Mononuclear cell (primary cell): ENCODE data around the gene PARP8. TPM values are rescaled to one million over a fixed set of nuclear protein-coding genes. Genes with fewer than 3 reads are reported as not detected.

ENCODE experiments used
- H3K27me3 ChIP-seq: 2 replicates; pipeline ENCODE4 v1.6.0; 2011; ENCODE audit warnings: low read length, control low read depth; ENCODE audit not compliant: insufficient read depth
- H3K4me1 ChIP-seq: 2 replicates; pipeline ENCODE4 v1.5.1; 2011; ENCODE audit warnings: mild to moderate bottlenecking, low read length, control low read depth; ENCODE audit not compliant: insufficient read depth
- H3K4me3 ChIP-seq: 2 replicates; pipeline ENCODE4 v1.5.1; 2011; ENCODE audit warnings: mild to moderate bottlenecking, low read length, moderate library complexity
- H3K9me3 ChIP-seq: 2 replicates; pipeline ENCODE4 v1.5.1; 2011; ENCODE audit warnings: low read depth, mild to moderate bottlenecking, control low read depth, low read length
- total RNA-seq: library from RNA; depleted of rRNA; stranded (reverse); fragments of >200 nt; gene quantifications from one replicate; pipeline ENCODE4 v1.2.3, GENCODE V29; 2012

Gene PARP8
- total RNA-seq, 1 donor = 201 TPM

DNA sequence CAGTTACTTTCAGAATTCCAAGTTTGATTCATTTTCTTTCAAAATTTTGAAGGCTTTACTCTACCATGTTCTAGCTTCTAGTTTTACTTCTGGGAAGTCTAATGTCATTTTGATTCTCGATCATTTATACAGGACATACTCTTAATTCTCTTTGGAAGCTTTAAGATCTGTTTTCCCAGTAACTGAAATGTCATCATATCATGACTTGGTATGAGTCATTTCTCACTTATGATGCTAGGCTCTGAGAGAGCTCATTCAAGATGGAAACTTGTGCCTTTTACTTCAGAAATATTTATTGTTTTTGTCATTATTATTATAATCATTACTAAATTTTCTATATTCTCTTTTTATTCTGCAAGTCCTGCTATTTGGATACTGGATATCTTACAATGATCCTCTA lies 222.3 kb downstream of the PARP8 start:
- no peak overlapping the region for H3K4me3 ChIP-seq
- no peaks in the 10 kb centered on the region for H3K9me3 ChIP-seq
- H3K27me3 ChIP-seq = peaks cover 2% of the 10 kb centered on the region
- no peaks in the 10 kb centered on the region for H3K4me1 ChIP-seq

DNA sequence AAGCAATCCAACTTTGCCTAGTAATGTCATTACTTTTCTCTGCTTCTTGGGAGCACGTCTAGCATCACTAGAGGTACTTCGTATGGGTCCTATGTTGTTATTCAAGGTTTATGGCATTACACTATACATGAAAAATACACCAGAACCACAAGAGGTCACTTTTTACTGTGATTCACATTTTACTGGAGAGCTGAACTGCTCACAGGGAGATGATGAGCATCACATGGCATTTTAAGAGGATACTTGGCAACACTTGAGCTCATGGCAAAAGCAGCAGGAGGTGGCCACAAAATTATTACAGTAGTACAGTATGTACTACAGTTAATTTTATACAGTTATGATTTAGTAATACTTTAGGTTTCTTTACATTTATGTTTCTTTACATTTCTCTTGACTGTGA lies 223.4 kb downstream of the PARP8 start:
- H3K4me1 ChIP-seq = no peaks in the 10 kb centered on the region
- H3K9me3 ChIP-seq = no peaks in the 10 kb centered on the region
- peaks cover 2% of the 10 kb centered on the region for H3K27me3 ChIP-seq
- no peak overlapping the region for H3K4me3 ChIP-seq

Other genes with a start within 250 kb of the PARP8 start
- gene EMB, start 225.3 kb upstream of the PARP8 start, total RNA-seq = 250 TPM